H4 (cell line): ENCODE data around the gene YKT6. TPM values are rescaled to one million over a fixed set of nuclear protein-coding genes. Genes with fewer than 3 reads are reported as not detected.
"Not testable (repeated sequence)": the region's sequence is repeated elsewhere in the genome, so short reads cannot be mapped to it uniquely, and the experiment has no call there.

Source experiments
- DNase-seq: peaks from one replicate; pipeline ENCODE4 v3.0.0-alpha.2; 2015; ENCODE audit warnings: low spot score
- total RNA-seq: library from RNA; depleted of rRNA; stranded (reverse); fragments of >200 nt; shearing (Covaris generic); gene quantifications from 2 replicates; pipeline ENCODE4 v1.2.3, GENCODE V29; 2014

Gene YKT6
- total RNA-seq, 1 experiment from 2014 or later = 136 TPM

DNA sequence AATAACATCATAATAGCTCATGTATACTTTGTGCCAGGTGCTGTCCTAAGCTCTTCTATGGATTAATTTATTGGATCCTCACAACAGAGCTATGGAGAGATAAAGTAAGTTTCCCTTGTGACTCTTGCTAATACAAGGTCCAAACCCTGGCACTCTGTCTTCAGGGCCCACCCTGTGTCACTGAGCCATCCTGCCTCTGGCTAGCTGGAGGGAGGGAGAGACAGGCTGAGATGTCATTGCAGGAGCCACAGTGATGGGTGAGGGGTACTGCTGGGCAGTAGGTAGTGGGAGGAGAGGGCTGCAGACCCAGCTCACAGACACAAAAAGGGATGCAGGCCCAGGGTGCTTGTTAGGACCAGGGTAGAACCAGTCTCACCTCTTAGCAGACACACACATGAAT lies 28.4 kb upstream of the YKT6 start:
- DNase-seq = no peak

DNA sequence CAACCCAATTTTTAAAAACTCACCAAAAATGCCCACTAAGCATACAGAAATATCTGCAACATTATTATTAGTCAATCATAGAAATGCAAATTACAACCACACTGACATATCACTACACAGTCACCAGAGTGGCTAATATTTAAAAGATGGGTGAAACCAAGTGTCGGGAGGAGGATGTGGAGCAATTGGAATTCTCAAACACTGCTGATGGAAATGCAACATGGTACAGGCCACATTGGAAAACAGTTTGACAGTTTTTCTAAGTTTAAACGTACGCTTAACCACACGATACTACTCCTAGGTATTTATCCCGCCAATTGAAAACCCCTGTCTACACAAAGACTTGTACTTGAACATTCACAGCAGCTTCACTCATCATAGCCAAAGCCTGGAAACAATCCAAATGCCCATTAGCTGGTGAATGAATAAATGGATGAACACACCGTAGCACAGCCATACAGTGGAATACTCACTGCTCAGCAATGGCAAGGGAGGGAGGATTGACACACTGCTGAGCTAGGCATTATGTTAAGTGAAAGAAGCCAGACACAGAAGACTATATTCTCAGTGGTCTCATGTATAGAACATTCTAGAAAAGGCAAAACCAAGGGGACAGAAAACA lies 27.9 kb upstream of the YKT6 start:
- DNase-seq = no peak

DNA sequence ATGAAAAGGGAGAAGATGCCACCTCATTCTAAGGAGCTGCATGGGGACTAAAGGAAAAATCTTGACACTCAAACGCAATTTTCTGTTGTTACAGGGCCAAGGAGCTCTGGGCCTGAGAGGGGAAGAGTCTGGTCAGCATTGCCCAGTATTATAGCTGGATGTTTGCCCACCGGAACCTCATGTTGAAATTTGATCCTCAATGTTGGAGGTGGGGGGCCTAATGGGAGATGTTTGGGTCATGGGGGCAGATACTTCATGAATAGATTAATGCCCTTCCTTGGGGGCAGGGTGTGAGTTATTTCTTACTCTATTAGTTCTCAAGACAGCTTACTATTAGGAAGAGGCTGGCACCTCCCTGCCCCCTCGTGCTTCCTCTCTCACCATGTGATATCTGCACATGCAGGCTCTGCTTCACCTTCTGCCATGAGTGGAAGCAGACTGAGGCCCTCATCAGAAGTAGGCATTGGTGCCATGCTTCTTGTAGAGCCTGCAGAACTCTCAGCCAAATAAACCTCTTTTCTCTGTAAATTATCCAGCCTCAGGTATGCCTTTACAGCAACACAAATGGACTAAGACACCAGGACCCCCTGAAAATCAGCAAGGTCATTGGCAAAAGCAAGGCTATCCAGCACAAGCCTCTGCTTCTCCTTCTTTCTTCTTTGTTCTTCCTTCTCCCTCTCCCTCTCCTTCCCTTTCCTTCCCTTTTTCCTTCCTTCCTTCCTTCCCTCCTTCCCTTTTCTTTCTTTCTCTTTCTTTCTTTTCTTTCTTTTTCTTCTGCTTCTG lies 26.7 kb upstream of the YKT6 start:
- DNase-seq = no peak

DNA sequence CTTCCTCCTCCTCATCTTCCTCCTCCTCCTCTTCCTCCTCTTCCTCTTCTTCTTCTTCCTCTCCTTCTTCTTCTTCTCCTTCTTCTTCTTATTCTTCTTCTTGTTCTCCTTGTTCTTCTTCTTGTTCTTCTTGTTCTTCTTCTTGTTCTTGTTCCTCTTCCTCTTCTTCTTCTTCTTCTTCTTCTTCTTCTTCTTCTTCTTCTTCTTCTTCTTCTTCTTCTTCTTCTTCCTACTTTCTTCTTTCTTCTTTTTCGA lies 26.2 kb upstream of the YKT6 start:
- not testable (repeated sequence) for DNase-seq

DNA sequence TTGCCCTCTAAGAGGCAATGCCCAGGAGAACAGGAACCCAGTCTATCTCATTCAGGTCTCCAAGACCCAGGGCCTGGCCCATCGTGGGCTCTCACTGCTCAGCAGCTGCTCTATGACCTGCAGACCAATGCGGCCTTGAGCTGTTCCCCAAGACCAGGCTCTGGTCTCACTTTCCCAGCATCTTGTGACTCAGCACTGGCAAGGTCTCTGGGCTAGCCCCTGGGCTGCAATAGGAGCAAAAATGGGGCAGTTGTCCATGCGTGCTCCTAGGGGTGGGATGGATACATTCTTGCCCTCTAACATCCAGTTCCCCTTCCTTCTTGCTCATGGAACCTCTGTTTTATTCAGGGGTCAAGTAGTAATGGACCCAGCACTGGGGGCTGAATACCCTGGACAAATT lies 25.0 kb upstream of the YKT6 start:
- no peak for DNase-seq

DNA sequence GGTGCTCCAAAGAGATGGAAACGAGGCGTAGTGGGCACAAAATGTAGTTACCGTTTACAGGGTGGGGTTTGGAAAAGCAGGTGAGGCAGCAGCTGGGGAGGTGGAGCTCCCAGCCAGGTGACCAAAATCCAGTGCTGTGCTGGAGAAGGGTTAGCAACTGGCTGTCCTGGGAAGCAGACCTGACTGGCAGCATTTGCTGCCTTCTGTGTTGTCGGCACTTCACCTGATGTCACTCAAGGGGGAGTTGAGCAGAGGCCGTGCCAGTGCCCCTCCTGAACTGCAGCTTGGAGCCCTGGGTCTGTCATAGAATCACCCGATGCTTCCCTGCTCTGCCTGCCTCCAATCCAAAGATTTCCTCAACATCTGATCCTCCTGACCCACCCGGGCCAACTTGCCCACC lies 24.3 kb upstream of the YKT6 start:
- DNase-seq = no peak

DNA sequence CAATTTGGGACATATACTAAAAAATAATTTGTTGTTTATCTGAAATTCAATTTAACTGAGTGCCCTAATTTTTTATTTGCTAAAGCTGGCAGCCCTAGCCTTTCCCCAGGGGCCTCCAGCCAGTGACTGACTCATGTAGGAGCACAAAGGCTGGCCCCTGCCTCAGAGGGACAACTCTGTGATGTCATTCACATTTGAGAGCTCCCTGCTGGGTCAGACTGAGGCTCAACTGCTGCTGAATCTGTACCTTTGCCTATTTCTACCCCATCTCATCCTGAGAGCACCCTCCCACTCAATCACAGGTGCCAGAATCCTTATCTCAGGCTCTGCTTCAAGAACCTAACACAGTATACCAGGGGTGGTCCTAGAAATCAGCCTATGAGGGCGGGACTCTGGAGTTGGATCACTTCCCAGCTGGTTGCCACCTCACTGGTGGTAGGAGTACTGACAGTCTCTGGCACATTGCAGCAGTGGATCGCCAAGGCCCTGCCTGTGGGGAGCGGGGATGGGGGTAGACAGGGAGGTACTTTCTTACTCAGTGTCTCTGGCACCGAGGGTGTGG lies 23.1 kb upstream of the YKT6 start:
- DNase-seq = peak; percentile 82

DNA sequence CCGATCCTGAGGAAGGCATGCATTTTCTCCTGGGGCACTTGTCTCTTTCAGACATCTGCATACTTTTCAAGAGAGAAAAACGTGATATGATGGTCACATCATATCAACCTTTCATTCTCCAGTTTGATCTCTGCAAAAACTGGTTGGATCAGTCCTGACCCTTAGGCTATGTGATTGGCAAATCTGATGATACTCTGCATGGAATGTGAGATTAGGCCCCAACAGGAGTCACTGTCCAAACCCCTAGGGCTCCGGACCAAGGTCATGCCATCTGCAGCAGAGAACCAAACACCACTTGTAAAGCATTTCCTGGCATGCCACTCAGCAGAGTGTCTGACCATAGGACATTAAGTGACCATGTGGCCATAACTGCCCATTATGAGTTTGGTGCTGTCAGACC lies 20.1 kb upstream of the YKT6 start:
- no peak for DNase-seq

DNA sequence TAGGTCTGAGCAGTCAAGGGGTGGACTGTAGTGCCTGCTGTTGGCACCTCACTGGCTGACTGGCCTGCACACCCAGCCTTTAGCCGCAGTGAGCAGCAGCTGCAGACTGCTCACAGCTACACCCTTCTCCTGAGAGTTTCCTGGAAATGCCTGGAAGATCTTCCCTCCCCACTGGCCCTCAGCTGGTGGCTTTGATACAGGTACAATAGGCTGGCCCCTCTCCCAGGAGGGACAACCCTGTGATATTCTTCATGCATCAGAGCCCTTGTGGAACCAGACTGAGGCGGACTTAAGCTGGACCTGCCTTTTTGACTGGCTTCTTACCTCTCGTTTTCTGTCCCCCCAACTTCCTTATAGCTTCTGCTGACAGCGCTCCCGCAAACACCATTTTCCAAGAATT lies 18.0 kb upstream of the YKT6 start:
- DNase-seq = no peak

DNA sequence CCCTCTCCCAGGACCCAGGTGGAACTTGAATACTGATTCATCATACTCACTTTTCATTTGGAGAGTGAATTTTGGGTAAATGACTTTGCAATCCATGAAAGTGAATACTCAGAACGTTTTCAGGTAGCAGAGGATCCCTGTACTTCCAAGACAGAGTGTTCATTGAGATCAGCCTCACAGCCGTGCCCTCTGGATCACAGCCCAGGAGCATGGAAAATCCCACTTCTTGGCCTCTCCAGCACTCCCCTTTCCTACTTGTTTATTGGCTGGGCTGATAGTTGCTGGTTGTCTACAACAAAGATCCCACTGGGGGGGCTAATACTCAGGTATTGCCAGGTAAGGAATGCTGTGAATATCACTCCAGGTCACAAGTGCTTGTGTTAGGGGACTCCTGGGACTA lies 17.4 kb upstream of the YKT6 start:
- no peak for DNase-seq

DNA sequence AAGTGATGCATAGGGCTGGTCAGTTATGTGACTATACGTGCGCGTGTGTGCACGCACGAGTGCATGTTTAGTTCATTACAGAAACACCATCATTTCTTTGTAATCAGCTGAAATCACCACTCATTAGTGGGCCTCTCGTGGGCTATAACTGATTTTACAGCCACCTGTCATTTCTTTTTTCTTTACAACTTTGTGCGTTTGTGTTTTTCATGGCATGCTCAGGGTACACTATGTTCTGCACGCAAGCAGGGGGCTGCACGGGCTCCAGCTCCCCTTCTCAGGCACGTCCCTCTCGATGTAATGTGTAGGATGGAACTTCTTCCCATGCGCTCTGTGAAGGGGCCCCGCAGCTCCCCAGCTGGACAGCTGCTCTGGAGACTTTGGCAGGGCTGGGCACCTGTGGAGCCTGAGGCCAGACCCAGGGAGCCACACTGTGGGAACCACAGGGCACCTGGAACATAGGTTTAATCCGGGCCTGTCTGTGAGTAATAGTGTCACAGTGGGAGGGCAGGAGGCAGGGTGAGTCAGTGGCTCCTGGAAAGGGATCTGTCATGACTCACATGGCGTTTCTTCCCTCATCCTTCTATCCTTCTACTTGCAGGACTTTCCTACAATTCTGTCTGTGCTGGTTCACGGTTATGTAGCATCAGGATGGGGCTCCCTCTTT lies 16.4 kb upstream of the YKT6 start:
- DNase-seq = peak; percentile 92

DNA sequence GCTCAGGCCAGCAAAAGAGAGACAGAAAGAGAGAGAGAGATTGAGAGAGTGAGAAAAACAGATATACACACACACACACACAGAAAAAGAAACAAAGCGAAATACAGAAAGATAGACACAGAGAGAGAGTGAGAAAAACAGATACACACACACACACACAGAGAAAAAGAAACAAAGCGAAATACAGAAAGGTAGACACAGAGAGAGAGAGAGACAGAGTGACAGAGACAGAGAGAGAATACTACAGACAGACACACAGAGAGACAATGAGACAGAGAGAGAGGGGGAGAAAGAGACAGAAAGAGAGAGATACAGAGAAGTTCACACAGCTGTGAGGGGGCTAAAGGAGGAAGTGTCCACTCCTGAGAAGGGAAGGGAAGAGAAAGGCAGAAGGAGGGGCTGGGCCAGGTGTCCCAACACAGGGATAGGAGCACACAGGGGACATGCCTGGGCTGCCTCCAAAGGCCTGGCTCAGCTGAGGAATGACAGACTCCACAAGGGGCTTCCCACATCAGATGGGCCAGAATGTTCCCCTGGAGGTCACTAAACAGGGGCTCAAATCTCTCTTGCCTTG lies 15.8 kb upstream of the YKT6 start:
- no peak for DNase-seq

DNA sequence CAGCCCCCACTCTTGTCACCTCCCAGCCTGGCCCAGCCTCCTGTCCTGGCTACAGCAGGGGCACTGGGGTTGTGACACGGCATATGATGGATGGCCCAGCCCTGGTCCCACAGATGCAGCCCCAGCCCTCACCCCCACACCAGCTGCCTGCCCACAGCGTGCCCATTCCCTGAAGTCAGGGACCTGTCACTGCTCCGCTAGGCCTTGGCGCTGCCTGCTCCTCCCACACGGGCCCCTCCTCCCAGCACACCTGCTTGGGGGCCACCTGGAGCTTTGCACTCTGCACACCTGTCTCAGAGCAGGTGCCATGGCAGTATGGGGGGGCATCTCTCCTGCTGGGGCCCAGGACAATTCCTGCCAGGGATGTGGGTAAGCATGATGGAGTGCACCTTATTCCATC lies 15.0 kb upstream of the YKT6 start:
- no peak for DNase-seq

DNA sequence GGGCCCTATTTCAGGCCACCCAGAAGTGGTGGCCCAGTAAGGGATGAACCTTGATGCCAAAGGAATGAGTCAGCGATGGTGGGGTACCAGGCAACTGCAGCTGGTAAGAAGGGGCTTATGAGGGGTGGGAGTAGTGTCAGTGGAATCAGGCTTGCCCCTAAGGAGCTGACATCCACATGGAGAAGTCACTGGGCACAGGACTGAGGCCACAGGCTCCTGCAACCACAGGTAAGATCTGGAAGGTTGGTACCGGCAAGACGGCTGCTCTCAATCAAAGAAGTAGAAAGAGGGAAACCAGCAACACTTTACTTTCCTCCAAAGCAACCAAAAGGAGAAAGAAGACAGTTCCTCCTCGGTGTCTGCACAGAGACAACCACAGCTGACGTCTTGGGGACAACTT lies 14.0 kb upstream of the YKT6 start:
- no peak for DNase-seq

DNA sequence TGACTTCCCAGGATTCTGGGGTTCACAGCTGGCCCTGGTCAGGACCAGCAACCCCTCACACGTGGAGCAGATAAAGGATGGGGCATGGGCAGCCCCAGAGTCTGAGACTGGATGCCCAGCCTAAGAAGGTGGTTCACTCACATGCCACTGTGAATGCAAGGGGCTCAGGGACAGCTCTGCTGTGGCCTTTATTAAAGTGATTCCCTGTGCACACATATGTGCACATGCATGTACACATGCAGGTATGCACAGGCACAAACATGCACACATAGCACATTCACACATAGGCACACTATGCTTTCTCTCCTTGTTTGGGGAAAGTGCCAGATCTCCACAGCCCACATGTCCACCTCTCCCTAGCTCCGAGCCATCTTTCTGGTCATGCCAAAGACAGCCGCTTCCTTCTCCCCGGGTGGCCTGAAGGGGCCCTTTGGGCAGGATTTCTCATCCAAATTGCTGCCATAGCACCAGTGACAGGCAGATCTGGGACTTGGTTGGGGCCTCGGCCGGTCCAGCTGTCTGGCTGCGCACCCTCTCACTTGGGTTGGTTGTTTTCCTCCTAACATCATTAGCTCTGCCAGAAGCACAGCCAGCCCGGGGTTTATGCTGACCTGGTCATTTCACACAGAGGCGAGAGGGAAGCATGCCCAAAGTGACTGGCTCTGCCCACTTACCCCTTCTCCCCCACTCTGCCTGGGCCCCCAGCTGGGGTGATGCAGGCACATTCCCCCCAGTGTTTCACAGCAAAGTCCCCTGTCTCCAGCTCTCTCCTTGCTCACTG lies 13.0 kb upstream of the YKT6 start:
- DNase-seq = no peak

DNA sequence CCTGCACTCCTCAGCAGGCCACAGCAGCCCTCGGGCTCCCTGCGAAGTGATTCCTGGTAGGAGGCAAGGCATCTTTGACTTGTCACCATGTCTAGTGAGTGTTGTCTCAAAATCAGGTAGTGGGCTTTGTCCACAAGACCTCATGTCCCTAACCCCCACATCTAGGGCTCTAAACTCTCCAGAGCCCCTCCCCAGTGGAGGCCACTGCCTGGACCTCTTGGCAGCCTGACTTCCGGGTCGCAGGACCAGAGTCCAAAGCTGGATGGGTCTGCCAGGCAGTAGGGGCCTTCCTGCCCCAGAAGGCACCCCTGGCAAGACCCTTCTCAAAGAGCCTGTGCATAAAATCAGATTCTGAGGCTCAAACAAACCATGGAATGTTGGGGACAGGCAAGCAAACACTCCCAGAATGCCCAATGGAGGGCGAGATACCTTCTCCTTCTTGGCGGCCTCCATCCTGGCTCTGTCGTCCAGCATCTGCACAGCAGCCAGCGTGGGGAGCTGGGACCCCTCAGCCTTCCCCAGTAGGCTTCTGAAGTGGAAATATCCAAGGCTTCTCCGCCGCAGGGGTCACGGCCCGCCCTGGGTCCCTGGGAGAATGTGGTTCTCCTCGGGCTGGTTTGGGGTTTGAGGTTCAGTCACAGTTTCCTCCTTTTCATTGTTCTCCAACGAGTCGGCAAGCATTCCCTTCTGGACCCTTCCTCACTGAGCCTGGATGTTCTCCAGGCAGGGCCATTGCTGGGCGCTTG lies 12.1 kb upstream of the YKT6 start:
- DNase-seq = no peak

DNA sequence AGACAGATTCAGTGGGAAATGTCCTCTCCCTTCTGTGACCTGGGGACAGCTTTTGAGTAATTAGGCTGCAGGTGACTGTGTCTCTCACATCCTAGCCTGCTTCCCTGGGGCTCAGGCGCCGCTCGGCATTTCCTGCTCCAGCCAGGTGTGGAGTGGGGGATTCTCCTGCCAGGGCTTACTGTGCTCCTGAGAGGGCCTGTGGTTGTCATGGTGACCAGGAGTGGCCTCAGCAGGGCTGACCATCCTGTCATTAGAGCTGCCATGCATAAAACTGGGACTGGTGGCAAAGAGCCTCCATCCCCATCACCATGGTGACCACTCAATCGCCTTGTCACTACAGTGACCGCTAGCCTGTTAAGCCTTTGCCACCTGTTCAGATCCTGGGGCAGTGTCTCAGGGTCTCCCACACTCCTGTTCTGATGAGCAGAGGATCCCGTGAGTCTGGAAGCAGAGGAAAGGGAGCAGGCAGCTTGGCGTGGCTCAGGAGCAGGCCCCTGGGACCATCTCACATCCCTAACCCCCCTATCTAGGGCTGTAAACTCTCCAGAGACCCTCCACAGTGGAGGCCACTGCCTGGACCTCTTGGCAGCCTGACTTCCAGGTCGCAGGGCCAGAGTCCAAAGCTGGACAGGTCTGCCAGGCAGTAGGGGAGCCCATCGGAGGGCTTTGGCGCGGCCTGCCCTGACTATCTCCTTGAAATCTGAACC lies 11.3 kb upstream of the YKT6 start, which contains the start of gene GCK:
TSS of gene GCK (minus strand) at position 154 of the 707 bp plus-strand sequence. CDS start 486 bp downstream, outside the sequence.
- DNase-seq = no peak

DNA sequence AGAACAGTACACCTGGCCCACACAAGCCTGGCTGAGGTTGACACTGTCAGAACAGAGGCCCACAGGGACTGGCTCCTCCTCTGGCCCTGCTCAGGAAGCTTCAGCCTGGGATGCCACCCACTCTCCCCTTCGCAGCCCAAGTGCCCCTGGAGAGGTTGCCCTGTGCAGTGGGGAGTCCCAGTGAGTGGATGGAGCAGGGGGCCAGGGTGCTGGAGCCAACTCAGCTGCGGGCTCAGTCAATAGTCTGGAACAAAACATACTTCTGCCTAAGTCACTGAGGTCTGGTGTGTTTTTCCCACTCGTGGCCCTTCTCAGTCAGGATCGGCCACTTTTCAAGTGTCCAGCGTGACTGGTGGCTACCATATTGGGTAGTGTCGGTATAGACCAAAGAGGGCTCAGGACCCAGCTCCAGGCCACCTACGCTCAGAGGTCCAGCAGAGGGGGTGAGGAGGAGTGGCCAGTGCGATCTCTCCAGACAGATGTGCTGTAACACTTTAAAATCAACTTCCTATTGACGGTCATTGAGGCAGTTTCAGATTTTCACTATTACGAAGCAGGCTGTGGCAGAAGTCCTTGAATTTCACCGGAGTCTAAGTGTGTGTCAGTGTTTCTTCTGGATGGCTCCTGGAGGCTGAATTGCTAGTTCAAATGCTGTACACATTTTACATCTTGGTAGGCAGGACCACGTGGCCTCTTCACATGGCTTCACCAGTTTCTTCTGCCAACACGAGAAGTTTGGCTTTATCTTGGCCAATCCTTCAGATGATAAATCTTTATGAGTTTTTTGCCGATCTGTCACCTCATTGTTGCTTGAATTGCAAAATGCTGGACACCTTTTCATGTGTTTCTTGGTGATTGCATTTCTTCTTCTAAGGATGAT lies 10.5 kb upstream of the YKT6 start:
- DNase-seq = no peak

DNA sequence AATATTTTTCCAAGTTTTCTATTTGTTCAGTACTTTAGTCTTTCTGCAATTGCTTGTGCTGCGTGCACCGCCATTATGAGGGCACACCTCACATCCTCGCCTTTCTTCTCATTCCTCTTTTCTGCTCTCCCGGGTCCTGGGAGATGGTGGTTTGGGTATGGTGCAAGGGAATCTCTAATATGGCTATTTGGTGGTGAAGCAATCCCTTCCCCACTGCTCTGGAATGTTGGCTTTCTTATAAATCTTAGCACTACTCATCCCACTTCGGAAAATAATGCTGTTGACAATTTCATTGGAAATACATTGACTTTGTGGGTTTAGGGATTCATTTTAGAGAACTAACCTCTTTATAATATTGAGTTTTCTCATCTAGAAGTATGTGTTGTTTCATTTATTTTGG lies 9.6 kb upstream of the YKT6 start:
- no peak for DNase-seq
